Stimulated activated CD8-positive, alpha-beta memory T cell treated with anti-CD3 and anti-CD28 coated beads, Interleukin-12 subunit alpha, Interleukin-12 subunit beta, amount 100 ng/mL, for 4 hours (primary cell): ENCODE data around the gene PDE7B.

Source experiments
- DNase-seq: peaks from one replicate; pipeline ENCODE4 v3.0.0-alpha.2; 2020; ENCODE audit warnings: low read depth

The PDE7B gene

GRCh38 chr6:135990855-135991464, 139.5 kb downstream of the PDE7B start:
- no peak for DNase-seq

DNA sequence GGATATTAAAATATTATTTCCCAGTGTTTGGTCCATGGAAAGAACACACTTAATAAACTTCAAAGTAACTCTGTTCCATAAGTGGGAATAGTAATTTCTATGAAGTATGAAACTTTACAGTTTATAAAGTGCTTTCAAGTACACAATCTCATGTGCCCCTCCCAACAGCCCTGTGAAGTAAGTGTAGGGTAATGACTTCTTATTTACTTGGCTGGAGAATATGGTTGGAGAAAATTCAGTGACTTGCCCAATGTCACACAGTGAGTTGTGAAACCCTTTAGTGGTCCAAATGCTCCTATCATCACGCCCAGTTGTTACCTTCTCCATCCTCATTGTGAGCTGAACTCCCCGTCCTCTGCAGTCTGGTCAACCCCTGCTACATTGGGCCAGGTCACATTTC, 141.2 kb downstream of the PDE7B start:
- DNase-seq = no peak

GRCh38 chr6:135993361-135993760, 141.9 kb downstream of the PDE7B start:
- DNase-seq = no peak

- DNase-seq = no peak
Measured at GRCh38 chr6:135994857-135995544, 143.5 kb downstream of the PDE7B start.

DNA sequence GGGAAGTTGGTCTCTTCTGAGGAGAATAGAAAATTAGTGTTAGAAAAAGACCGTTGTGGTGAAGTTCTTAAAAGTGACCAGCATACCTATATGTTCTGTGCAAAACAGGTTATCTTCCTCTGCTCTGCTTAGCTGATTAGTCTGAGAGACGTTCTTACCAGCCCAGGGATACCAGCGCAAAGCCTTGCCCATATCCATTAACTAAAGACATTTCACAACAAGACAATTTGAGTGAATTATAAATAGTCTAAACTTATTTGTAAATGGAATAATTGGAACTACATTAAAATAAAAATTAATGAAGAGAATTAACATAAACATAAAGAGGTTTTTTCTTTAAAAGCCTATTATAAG, 144.0 kb downstream of the PDE7B start:
- DNase-seq = no peak

- DNase-seq = no peak
Measured at GRCh38 chr6:135996668-135997067, 145.2 kb downstream of the PDE7B start.

DNA sequence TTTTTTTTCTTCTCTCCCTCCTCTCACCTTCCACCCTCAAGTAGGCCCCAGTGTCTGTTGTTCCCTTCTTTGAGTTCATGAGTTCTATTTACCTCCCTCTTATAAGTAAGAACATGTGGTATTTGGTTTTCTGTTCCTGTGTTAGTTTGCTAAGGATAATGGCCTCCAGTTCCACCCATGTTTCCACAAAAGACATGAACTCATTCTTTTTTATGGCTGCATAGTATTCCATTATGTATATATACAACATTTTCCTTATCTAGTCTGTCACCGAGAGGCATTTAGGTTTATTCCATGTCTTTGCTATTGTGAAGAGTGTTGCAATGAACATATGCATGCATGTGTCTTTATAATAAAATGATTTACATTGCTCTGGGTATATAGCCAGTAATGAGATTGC, 147.9 kb downstream of the PDE7B start:
- no peak for DNase-seq

- DNase-seq = no peak
Measured at GRCh38 chr6:136007345-136007744, 155.8 kb downstream of the PDE7B start.

GRCh38 chr6:136011475-136011874, 160.0 kb downstream of the PDE7B start:
- no peak for DNase-seq

DNA sequence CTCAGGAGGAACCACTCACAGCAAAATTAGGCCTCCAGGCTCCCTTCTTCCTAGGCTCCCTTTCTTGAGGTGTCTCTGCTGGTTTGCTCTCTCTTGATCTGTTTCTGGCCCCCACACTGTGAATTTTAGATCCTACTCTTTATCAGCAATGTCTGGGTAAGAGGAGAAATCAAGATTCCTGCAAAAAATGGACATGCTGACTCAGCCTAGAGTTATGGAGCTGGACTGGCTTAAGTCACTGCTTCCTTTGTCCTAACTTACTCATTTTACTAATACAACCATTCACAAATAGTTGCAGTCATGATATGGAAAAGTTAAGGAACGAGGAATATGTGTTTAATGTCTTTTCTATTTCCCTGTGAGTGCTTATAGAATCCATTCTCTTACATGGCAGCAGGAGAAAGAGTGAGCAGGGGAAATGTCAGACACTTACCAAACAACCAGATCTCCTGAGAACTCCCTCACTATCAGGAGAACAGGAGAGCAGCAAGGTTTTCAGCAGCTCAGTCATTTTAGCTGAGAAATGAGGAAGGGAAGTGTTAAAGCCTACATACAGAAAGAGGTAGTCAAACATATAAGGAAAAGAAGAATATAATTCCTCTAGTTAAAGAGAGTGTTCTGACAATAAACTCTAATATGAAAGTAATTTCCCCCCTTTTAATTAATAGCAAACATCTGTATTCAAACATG, 160.8 kb downstream of the PDE7B start:
- DNase-seq = no peak

DNA sequence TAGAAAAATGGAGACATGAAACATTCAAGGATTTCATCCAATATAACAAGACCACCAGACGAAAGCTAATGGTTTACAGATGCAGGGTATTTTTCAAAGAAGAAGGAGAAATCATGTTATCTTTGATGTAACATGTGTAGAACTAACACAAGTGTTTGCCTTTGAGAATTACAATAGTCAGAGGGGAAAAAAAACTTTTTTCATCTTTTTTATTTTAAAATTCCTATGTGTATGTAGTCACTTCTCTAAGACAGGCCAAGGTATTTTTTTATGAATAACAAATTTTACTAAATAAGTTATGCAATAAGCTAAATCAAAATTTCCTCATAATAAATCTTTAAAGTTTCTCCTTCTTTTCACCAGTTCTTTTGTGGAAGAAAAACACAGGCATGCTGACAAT, 161.4 kb downstream of the PDE7B start:
- DNase-seq = no peak

- DNase-seq = no peak
Measured at GRCh38 chr6:136014454-136015437, 163.2 kb downstream of the PDE7B start.

DNA sequence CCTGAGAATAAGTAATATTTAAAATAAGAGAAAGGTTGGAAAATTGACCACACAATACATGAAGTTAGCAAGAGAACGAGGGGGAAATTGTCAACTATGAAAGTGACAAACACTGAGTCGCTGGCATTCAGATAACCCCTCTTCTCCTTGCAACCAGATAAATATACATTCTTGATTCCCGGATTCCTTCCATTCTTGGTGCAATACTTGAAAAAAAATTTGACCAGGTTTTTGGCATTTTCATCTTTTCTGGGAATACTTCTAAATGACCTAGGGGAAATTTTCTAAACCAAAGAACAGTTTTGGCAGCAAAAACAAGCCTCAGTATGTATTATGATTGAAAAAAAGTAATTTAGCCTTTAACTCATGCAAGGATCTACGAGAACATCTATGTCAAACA, 164.0 kb downstream of the PDE7B start:
- no peak for DNase-seq

DNA sequence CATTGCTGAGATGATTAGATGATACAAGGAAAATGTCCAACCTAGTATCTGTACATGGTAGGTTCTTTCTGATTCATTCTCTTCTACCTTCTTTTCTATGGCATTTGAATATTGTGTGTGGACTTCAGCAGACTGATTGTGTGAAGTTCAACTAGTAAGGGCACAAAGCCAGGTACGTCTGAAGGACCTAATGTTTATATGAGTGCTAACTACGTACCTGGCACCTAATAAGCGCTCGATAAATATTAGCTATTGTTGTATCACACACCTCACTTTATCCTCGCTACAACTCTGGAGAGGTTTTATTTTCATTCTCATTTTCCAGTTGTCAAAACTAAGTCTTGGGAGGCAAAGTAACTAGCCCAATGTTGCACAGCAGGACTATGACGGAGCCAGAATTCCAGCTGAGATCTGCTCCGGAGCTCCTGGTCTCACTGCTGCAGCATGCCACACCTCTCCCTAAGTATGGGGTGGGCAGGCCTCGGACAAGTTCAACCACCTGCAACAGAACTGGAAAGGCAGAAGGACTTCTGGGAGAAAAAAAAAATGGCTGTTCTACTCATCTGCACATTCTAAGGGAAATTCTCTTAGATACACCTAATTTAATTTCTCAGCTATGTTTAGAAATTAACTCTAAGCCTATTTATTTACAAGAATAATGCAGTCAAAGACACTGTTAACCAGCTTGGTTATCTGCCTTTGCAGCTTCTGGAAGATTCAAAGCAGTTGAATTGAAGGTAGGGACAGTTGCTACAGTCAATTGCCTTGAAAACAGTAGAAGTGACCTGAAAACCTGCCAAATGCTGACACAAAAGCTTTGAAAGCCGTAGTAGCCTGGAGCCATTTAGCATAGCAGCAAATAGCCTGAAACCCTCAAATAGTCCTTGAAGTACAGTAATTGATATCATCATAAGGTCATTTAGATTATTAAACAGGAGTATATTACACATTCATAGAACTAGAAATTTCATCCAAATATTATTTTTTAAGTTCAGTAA, 165.0 kb downstream of the PDE7B start:
- no peak for DNase-seq

- DNase-seq = no peak
Measured at GRCh38 chr6:136020691-136021090, 169.2 kb downstream of the PDE7B start.

GRCh38 chr6:136022224-136022874, 170.8 kb downstream of the PDE7B start:
- DNase-seq = no peak

DNA sequence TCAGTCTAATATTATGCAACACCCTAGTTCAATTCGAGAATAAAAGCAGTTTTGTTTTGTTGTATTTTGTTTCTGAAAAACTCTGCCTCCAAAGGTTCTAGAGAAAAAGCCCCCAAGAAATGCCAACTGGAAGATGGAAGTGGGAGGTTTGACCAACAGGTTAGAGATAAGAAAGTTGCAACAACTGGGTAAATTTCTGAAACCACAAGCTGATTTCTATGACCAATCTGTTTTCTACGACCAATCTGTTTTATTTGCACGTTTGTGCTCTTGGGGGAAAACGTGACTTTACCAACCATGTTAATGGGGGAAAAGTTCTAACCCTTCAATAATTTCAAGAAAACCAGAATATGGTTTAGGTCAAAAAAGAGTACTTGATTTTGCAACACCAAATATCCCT, 173.2 kb downstream of the PDE7B start:
- DNase-seq = no peak

DNA sequence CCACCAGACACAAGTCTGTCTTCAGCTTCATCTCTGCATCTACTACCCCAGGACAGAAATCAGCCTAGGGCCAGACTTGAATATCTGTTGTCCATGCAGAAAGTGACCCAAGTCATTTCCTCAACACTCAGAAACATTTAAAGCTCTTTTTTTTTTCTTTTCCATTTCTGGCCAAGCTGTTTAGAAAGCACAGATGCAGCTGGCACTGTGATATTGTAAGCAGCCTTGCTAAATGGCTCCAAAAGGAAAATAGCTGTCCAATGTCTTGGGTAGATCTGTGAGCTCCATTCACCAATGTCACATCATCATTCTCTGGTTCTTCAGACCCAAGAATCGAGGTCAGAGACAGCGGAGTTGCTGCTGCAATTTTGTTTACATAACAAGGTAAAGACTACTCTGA, 174.2 kb downstream of the PDE7B start:
- no peak for DNase-seq

- DNase-seq = no peak
Measured at GRCh38 chr6:136030131-136030530, 178.6 kb downstream of the PDE7B start.

GRCh38 chr6:136031982-136032381, 180.5 kb downstream of the PDE7B start:
- no peak for DNase-seq

DNA sequence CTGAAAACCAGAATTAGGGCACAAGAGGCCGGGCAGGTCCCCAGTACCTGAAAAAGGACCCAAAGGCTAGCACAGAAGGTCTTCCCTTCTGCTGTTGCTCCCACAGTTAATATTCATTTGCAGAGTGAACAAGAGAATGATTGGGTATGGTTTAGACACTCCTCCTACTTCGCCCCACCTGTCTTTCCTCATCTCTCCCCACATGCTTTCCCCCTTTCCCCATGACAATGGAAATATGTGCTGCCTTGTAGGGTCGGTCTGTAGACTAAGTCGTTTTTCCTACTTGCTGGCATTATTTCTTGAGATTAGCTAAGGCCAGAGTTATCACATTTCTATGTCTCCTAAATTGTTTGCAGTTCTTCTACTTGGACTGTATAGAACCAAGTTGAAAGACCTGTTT, 181.9 kb downstream of the PDE7B start:
- DNase-seq = no peak
